Breast epithelium (tissue), 3 donors: ENCODE measurements around the gene ABTB2.

ENCODE experiments used
- POLR2A ChIP-seq: fragments of 450-650 bp; IDR thresholded peaks from one replicate; pipeline ENCODE4 v1.6.1; 2016; ENCODE audit warnings: antibody characterized with exemption, mild to moderate bottlenecking, moderate library complexity
- POLR2AphosphoS5 ChIP-seq, 3 donors: sonication (generic); formaldehyde crosslinking; IDR thresholded peaks; one replicate each; pipeline ENCODE4 v1.6.1; 2017; ENCODE audit warnings: antibody characterized with exemption in 3 of 3
- TF ChIP-seq, protein P1 (sequence below), 3 donors: fragments of 450-650 bp; IDR thresholded peaks; one replicate each; pipeline ENCODE4 v1.5.1; 2016 to 2017; ENCODE audit warnings: antibody characterized with exemption in 3 of 3, mild to moderate bottlenecking in 3 of 3, moderate library complexity in 3 of 3

DNA sequence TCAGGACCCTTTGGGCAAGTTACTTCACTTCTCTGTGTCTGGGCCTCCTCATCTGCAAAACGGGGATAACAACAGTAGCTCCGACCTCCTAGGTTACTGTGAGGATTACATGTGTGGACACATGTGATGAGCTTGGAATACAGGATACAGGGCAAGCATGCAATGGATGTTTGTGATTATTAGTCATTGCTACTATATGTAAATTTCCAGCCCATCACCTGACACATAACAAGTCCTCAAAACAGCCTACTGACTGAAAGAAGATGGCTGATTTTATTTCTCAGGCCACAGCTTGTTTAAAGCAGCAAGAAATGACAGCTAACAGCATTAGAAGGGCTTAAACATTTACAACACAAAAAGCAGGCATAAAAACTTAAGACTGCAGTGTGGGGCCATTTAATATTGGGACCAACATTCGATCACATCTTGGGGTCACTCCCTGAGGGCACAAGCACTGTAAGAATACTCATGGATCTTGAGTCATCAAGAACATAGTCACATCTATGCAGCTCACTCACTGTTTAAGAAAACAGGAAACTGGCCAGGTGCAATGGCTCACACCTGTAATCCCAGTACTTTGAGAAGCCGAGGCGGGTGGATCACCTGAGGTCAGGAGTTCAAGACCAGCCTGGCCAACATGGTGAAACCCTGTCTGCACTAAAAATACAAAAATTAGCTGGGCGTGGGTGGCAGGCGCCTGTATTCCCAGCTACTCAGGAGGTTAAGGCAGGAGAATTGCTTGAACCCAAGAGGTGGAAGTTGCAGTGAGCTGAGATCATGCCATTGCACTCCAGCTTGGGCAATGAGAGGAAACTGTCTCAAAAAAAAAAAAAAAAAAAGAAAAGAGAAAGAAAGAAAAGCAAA lies 49.5 kb downstream of the ABTB2 start:
- TF ChIP-seq POLR2A (no peak), POLR2AphosphoS5 (IDR thresholded peaks at IDR 0.05) (no peak)
- TF ChIP-seq, protein P1, sequence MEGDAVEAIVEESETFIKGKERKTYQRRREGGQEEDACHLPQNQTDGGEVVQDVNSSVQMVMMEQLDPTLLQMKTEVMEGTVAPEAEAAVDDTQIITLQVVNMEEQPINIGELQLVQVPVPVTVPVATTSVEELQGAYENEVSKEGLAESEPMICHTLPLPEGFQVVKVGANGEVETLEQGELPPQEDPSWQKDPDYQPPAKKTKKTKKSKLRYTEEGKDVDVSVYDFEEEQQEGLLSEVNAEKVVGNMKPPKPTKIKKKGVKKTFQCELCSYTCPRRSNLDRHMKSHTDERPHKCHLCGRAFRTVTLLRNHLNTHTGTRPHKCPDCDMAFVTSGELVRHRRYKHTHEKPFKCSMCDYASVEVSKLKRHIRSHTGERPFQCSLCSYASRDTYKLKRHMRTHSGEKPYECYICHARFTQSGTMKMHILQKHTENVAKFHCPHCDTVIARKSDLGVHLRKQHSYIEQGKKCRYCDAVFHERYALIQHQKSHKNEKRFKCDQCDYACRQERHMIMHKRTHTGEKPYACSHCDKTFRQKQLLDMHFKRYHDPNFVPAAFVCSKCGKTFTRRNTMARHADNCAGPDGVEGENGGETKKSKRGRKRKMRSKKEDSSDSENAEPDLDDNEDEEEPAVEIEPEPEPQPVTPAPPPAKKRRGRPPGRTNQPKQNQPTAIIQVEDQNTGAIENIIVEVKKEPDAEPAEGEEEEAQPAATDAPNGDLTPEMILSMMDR (IDR thresholded peaks at IDR 0.05) = no peak
